Measurements from ENCODE around the gene TMEM80.

DNA sequence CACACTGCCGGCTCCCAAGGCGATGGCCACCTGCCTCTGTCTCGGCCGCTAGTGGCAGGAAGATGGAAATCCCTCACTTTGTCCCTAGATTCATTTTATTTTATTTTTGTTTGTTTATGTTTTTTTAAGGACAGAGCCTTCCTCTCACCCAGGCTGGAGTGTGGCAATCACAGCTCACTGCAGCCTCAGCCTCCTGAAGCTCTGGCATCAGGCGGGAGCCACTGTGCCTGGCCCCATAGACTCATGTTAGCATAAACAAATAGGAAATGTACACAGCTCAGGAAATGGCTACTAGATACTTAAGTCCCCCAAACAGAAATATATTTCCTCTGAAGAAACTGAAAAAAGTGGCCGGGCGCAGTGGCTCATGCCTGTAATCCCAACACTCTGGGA, 3.5 kb downstream of the TMEM80 start:
- TF ChIP-seq CTCF (IDR thresholded peaks at IDR 0.05) (no peak), POLR2AphosphoS5 (IDR thresholded peaks at IDR 0.05) (no peak)
